Hematopoietic multipotent progenitor cell treated with erythropoietin and hydrocortisone succinate and interleukin-3 and kit ligand, for 8 days (in vitro differentiated cells): Measurements from ENCODE around the gene WASF2.
"Not testable (repeated sequence)": the region's sequence is repeated elsewhere in the genome, so short reads cannot be mapped to it uniquely, and the experiment has no call there.

Source experiments
- DNase-seq: peaks from one replicate; pipeline ENCODE4 v3.0.0-alpha.2; 2015

Gene WASF2

DNA sequence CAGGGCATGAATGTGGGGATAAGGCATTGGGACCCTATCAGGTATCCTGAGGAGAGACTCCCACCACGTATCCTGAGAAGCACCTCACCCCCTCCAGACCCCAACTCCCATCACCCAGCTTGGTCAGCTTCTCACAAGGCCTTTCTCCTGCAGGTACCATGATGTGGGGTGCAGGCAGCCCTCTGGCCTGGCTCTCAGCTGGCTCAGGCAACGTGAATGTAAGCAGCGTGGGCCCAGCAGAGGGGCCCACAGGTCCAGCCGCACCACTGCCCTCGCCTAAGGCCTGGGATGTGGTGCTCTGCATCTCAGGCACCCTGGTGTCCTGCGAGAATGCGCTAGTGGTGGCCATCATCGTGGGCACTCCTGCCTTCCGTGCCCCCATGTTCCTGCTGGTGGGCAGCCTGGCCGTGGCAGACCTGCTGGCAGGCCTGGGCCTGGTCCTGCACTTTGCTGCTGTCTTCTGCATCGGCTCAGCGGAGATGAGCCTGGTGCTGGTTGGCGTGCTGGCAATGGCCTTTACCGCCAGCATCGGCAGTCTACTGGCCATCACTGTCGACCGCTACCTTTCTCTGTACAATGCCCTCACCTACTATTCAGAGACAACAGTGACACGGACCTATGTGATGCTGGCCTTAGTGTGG lies 96.2 kb downstream of the WASF2 start:
- no peak for DNase-seq

DNA sequence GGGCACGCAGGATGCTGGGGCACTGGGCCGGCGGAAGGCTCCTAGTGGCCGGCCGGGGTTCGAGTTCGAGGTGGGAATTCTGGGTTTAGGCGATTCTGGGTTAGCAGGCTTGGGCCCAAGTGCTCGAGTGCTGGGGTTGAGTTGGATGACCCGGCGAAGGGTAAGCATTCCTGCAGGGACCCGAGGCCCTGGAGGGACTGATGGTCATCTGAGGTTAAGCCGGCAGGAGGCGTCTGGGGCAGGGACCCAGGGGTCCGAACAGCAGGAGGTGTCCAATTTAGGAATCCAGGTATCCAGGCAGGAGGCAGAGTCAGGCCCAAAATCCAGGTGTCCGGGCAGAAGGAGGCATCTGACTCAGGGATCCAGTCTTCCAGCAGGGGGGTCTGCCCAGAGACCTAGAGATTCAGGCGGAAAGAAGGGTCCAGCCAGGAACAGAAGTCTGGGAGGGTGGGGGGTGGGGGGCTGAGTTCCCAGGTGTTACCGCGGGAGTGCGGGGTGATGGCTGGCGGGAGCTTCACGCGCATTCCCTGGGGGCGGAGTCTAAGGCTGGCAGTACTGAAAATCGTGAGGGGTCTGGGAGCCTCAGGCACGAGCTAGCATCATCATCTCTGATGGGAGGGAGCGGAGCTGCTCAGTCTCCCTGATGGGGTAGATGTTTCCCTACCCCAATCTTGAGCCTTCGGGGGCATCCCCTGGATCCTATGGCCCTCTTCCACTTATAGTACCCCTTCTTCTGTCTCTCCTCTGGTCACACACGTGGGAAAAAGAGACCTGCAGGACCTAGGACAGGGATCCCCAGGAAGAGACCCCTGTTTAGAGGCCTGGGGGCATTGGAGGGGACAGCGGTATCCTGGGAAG lies 97.0 kb downstream of the WASF2 start:
- no peak for DNase-seq

DNA sequence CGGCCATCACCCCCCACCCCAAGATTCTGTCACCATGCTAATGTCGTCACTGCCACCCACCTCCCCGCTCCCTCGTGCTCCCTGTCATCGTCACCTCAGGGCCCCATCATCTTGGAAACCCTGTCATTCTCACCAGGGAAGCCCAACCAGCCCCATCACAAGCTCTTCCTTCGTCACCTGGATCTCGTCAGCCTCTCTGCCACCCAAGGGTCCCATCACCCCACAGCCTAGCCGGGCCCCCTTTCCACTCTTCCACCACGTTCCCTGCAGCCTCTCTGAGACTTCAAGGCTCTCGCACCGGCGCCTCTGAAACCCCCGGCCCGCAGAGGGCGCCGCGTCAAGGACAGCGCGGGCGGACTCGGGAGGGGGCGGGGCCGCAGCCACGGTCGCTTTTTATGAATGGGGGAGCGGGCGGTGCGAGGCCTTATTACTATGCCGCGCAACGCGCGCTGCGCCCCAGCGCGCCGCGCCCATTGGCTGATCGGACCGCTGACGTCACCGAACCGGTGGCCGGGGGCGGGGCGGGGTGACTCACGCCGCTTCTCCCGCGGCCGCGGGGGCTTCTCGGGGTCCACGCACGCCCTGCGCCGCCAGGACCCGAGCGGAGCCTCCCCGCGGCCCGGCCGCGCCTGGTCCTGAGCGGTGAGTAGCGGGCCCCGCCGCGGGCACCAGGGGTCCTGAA lies 97.7 kb downstream of the WASF2 start, which contains the start of gene GPR3:
GPR3 (plus strand) TSS at position 527 of the 682 bp plus-strand sequence. CDS start 1,177 bp downstream, outside the sequence.
- DNase-seq: peak; percentile 90

DNA sequence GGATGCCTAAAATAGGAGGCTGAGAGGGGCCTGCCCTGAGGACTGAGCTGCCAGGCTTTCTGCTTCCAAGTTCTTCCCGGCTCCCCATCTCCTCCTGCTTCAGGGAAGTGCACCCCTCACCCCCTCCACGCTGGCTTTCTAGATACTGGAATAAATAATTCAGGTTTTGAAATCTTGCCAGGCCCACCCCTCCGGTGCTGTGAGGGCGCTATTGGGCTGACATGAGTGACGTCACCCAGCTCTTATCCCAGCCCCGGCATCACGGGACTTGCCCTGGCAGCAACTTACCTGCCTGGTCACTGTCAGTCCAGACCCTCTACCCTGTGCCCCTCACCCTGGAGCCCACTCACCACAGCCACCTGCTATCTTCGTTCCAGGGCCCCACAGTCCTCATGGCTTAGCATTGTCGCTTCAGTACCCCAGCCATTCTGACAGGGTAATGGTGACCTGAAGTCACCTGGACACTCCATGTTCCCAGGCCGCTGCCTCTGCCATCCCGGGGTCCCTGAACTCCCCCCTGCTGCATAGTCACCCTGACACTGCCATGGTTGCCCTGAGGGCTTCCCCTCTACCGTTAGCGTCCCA lies 98.4 kb downstream of the WASF2 start:
- DNase-seq: peak; percentile 71

DNA sequence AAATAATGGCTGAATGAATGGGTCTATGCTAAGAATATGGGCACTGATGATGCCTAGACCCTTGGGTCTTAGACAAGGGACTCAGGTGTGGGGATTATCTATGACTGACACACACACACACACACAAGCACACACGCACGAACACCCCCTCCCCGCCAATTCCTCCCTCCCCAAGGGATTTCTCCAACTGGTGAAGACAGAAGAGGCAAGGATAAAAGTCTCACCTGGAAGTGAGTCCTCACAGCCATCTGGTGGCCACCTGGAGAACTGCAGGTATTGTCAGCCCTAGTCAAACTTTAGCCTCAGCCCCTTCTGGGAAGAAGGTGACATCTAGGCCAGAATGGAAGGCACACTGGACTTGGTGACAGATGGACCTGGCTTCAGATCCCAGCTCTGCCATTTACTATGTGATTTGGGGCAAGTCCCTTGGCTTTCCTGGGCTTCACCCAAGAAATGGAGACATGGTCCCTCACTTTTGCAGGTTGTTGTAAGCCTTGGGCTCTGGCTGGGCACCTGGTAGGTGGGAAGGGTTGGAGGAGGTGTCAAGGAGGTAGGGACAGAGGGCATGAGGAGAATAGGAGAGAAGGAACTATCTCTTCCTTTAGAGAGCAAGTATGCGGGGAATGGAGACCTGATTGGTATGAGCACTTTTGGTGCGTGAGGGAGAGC lies 101.5 kb downstream of the WASF2 start:
- peak; percentile 68 for DNase-seq

DNA sequence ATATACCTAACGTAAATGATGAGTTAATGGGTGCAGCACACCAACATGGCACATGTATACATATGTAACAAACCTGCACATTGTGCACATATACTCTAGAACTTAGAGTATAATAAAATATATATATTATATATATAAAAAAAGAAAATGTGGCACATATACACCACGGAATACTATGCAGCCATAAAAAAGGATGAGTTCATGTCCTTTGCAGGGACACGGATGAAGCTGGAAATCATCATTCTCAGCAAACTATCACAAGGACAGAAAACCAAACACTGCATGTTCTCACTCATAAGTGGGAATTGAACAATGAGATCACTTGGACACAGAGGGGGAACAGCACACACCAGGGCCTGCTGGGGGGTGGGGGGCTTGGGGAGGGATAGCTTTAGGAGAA lies 105.2 kb downstream of the WASF2 start:
- DNase-seq: not testable (repeated sequence)

DNA sequence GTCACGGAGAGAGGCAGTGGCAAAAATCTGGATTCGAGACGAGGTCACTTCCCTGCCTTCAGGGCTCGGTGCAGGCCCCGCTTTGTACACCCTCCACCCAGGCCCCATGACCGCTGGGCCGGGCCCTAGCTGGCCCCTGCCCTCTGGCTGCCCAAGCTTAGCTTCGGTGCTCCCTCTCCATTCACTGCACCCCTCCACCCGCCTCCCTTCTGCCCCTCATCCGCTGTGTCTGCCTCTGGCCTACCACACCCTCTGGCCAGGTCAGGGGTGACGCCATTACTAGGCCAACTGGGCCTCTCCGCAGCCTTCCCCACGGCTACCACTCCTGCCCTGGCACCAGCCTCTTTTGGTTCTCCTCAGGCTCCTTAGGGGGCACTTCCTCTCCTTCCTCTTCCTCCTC lies 106.3 kb downstream of the WASF2 start:
- DNase-seq: no peak

DNA sequence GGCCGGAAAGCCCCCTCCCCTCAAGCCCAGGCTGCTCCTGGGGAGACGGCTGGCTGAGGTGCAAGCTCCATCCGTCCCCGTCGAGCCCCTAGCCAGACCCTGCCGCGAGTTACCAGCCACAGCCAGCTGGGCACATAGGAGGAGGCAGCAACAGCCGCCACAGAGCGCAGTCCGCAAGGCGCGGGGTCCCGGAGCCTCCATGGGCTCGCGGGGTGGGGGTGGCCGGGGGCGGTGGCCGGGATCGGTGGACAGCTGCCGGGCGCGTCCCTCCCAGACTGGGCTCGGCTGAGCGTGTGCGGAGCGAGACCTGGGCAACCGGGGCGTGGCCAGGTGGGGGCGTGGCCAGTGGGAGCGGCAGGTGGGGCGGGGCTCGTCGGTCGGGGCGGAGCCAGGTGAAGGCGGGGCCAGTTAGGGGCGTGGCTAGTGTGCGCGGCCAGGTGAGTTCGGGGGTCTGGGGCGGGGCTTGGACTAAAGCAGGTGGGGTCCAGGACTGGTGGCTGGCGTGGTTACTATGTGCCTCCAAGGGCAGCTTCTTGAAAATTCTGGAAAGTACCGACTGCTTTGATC lies 106.8 kb downstream of the WASF2 start, which contains the start of gene CD164L2:
CD164L2 (minus strand) TSS at position 295 of the 567 bp plus-strand sequence; CDS start at position 201, 94 bp downstream.
- no peak for DNase-seq

DNA sequence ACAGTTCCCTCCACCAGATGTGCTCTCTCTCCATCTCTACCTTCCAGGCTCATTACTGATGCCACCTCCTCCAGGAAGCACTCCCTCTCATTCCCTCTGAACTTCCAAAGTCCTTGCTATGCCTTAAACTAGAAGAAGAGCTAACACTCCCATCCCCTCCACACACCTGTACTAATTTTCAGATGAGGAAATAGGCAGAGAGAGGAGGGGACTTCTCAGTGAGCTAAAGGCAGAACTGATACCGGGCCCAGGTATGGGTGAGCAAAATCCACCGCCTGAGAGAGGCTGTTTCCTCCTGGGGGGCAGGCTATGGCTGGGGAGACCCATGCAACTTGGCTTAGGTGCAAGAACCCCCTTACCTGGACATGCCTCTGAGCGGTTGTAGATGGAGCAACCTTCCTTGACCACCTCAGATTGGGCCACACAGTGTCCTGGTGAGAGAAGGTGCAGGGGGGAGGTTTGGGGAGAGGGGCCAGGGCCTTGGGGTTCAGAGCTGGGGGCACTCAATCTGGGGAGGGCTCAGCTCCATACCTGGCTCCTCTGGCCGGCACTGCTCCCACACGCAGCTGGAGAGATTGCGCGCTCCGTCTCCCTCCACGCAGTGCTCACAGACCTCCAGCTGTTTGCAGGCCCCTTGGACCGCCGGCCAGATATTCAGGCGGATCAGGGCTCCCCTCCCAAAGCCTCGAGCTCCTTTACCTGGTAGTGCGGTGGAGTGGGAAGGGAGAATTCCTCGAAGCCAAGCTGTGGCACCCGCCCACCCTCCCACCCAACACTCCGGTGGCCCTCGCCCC lies 107.8 kb downstream of the WASF2 start:
- DNase-seq: no peak

DNA sequence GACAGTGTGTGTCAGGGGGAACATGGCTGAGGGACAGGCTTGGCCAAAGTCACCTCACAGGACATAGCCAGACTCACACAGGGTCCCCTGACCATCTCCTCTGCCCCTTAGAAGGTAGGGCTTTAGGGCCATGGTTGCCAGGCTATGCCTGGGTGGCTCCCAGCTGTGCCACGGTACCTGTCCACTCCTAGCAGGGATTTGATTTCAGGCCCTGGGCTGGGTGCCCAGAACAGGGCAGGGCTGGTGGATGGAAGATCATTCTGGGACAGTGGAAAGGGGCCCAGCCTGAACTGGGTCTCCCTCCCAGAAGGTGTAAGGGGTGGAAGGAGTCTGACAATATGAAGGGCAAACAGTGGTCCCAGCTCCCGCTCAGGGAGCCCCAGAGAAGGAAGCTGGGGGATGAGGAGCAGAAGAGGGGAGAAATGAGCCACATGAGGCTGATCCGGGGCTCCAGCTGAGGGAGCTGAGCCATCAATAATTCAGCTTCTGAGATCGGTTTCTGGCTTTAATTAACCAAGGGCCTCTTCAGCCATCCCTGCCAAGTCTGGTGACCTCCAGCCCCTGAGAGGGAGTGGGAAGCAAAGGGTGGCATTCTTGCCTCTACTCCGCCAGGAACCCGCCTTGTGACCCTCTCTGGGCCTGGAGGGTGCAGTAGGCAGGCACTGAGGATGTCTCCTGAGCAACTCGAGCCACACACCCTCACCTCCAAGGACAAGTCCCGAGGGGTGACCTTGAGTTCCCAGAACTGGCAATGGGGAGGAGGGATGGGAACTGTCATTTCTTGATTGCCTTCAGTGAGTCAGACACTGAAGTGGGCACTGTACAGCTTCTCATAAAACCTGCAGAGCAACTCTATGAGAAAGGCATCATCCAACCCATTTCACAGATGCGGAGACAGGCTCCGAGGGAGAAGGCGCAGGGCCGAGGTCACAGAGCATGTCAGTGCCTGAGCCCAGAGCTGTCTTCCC lies 108.9 kb downstream of the WASF2 start:
- no peak for DNase-seq

DNA sequence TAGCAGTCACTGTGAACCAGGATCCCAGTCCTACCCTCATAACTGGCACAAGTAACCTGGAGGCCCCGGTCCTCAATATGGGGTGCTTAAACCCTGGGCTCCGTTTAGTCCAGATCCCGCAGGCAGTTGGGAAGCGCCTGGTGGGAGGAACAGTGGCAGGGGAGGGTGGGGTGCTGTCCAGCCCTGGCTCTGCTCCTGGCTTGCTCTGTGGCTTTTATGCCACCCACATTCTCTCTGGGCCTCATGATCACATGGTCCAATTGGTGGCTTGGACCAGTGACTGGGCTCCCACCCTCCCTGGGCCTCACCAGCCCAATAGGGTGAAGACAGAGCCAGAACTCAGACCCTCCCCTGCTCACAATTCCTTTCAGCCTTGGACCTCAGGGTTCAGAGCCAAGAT lies 109.7 kb downstream of the WASF2 start:
- no peak for DNase-seq

DNA sequence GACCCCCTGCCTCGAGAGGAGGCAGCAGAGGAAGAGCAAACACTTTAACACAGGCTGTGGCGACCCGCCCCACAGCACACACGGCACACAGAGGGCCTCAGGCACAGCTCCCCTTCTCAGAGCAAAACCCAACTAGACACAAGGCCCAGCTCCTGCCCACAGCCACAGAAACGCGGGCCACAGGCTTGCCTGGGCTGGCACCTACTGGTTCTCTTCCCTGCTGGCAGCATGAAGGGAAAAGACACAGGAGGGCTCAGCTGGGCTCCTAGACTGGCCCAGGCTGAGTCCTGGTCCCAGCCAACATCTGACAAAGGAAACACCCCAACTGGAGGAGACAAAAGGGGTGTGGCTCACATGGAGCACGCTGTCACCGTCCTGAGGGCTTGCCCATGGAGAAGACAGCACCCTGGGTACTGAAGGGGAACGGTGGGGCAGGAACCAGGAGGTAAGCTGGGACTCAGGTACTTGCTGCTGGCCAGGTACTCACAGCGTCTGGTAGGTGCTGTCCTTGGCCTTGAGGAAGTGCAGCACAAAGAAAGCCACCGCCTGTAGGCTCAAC lies 110.3 kb downstream of the WASF2 start:
- no peak for DNase-seq

DNA sequence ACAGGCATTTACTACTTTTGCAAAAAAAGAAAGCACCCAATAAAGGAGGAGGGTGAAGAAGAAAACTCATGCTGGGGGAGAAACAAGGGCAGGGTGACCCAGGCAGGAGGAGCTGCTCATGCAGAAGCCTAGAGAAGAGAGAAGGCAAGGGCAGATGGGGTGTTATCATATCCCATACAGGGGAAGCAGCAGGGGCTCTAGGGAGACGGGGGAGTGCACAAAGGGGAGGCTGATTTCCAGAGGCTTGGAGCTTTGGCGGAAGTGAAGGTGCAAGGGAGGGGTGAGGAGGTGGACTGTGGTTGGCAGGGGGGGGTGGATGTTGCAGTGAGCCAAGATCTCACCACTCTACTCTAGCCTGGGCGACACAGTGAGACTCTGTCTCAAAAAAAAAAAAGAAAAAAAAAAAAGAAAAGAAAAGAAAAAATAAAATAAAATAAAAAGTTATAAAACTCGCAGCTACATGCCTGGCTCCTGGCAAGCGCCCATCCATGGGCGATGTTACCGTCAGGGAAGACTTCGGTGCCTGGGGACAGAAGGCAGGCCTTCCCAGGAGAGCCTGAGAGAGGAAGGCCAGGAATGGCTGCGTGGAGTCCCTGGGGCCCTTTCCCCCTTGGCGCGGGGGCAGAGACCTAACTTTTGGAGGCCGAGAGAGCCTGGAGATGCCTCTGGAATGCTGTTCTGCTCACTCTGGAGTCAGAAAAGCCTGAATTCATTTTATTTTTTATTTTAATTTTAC lies 112.0 kb downstream of the WASF2 start:
- no peak for DNase-seq

DNA sequence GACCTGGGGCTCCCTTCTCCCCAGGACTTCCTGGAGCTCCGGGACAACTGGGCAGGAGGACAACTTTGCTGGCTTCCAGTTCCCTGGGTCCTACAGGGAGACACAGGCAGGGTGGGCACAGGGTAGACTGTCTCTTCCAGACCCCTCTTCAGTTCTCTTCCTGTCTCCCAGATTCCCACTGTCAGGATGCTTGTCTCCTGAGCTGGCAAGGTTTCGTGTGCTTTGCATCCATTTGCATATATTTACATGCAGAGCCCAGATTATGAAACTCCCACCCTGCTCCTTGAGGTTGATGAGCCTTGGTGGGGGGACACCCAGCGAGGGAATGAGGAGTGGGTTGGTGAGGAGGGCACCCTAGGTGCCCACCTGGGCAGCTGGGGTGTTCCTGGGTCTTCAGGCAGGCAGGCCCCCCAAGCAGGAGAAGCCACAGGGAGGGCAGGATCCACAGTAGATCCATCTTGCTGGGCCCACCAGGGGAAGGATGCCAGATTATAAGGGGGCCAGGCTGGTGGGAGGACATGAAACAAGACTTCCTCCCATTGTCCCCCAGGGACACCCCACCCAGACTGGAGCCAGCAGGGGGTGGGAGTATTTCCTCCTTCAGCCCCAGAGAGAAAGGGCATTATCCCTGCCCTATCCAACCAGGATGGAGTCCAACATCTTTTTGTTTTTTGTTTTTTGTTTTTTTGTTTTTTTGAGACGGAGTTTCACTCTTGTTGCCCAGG lies 115.4 kb downstream of the WASF2 start, which contains the start of gene FCN3:
FCN3 (minus strand) TSS at position 463 of the 725 bp plus-strand sequence; CDS start at position 457, 6 bp downstream.
- DNase-seq: no peak

DNA sequence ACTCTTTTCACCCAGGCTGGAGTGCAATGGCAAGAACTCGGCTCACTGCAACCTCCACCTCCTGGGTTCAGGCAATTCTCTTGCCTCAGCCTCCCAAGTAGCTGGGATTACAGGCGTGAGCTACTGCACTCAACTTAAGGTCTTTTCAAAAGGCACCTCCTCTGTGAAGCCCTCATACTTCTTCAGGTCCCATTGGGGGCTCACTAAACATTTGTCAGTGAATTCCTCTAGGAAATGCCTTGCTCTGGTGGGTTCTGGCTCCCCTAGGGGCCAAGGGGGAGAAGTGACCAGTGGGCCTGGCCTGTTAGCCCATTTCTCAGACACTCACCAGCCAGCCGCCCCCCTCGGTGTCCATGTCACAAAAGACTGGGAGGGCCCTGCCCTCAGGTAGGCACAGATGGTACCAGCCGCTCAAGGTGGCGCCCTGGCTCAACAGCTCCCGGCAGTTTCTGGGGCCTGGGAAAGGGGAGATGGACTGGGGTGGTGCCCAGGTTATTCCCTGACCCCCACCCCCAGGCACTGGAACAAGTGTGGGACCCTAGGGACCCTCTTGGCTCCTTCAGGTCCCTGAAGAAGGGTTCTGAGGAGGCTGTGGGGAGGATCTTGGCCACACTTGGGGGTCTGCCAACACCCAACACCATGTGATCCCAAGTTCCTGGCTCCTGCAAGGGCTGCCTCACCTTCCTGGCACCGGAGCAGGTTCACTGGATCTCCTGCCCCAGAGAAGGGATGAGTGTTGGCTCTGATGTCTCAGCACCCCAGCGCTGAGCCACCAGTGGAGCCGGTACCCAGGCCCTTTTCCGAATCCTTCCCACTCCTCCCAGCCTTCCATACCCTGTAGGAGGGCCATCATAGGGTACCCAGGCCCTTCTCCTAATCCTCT lies 116.9 kb downstream of the WASF2 start:
- DNase-seq: peak; percentile 21

DNA sequence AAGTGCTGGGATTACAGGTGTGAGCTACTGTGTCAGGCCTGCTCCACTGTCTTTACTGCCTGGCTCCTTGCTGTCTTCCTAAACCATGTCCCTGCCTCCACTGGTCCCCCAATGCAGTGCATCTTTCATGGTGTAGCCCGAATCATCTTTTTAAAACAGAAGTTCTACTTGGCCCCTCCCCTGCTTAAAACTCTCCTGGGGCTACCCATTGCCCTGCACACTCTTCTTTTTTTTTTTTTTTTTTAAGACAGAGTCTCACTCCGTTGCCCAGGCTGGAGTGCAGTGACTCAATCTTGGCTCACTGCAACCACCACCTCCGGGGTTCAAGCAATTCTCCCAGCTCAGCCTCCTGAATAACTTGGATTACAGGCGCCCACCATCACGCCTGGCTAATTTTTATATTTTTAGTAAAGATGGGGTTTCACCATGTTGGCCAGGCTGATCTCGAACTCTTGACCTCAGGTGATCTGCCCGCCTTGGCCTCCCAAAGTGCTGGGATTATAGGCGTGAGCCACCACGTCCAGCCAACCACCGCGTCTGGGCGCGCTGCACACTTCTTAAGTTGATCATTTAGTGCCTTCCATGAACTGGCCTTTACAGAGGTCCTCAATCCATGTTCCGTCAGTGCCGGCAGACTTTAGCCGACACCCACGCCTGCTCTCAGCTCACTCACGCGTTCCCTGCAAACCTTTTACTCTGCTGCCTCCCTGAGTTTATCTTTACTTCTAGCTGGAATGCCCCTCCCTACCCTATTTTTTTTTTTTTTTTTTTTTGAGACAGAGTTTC lies 117.8 kb downstream of the WASF2 start:
- peak; percentile 25 for DNase-seq
